GM12878 (cell line): ENCODE results near the gene PTPRN2. TPM values are rescaled to one million over a fixed set of nuclear protein-coding genes. Genes with fewer than 3 reads are reported as not detected.

ENCODE experiments used
- ATAC-seq: fragments of 200-7000 bp; cut with Tn5 transposase; 3 replicates; pipeline ENCODE4 v1.9.1; 2020; ENCODE audit warnings: mild to moderate bottlenecking, moderate library complexity
- BruUV-seq: library from RNA; stranded (reverse); fragments of 400-500 nt; replicated peaks from 2 replicates; lab custom pipeline; 2021; lab: Mats Ljungman, UMichigan
- CTCF ChIA-PET: fragments of 300-600 bp; sonication (Branson Sonifier 250); formaldehyde crosslinking; extraction: SDS; loops from one replicate; lab custom pipeline; 2021; ENCODE audit warnings: inconsistent platforms; lab: Yijun Ruan, JAX
- POLR2A ChIA-PET: fragments of 350-600 bp; formaldehyde crosslinking; extraction: SDS; loops from one replicate; lab custom pipeline; 2021; ENCODE audit warnings: inconsistent platforms; lab: Charles Lee
- RAD21 ChIA-PET: fragments of 300-600 bp; sonication (Branson Sonifier 250); formaldehyde crosslinking; loops from one replicate; lab custom pipeline; 2023; ENCODE audit warnings: antibody characterized with exemption; ENCODE audit not compliant: unreplicated experiment; lab: Charles Lee
- SMC1A ChIA-PET: fragments of 300-600 bp; sonication (Branson Sonifier 250); formaldehyde crosslinking; loops from one replicate; lab custom pipeline; 2023; ENCODE audit not compliant: unreplicated experiment, uncharacterized antibody; lab: Charles Lee
- DNase-seq: peaks from one replicate; pipeline ENCODE4 v3.0.0-alpha.2; 2011; ENCODE audit warnings: low read depth, low spot score
- FAIRE-seq: peaks from 3 replicates; lab custom pipeline; 2011; peaks lifted over from hg19 to GRCh38; lab: Jason Lieb, UNC
- H2AFZ ChIP-seq: 2 replicates; pipeline ENCODE4 v1.6.0; 2011; ENCODE audit warnings: low read depth, low read length, control low read depth; ENCODE audit not compliant: control insufficient read depth
- H3K27ac ChIP-seq: 2 replicates; pipeline ENCODE4 v1.5.1; 2011; ENCODE audit warnings: control low read depth; ENCODE audit not compliant: control insufficient read depth, insufficient read depth
- H3K27me3 ChIP-seq, 2 experiments: replicated peaks in 1 of 2; 2 replicates each; pipeline versions ENCODE4 v1.6.0 to v1.6.1; 2011; ENCODE audit warnings: low read length in 1 of 2; ENCODE audit not compliant: control insufficient read depth in 2 of 2, insufficient read depth in 2 of 2
- H3K36me3 ChIP-seq, 2 experiments: 2 replicates each; pipeline ENCODE4 v1.5.1; 2011; ENCODE audit warnings: low read length in 1 of 2; ENCODE audit not compliant: control insufficient read depth in 2 of 2, insufficient read depth in 2 of 2
- H3K4me1 ChIP-seq: 2 replicates; pipeline ENCODE4 v1.6.1; 2011; ENCODE audit warnings: mild to moderate bottlenecking, low read length, moderate library complexity, mixed read lengths; ENCODE audit not compliant: control insufficient read depth, insufficient read depth
- H3K4me2 ChIP-seq: 2 replicates; pipeline ENCODE4 v1.6.0; 2011; ENCODE audit warnings: control low read depth; ENCODE audit not compliant: control insufficient read depth, insufficient read depth
- H3K4me3 ChIP-seq: fragments of 200-600 bp; sonication (generic); 2 replicates; pipeline ENCODE4 v1.5.1; 2016
- H3K79me2 ChIP-seq: 2 replicates; pipeline ENCODE4 v1.6.0; 2011; ENCODE audit warnings: low read length; ENCODE audit not compliant: control insufficient read depth, insufficient read depth
- H3K9ac ChIP-seq: 2 replicates; pipeline ENCODE4 v1.8.0; 2011; ENCODE audit warnings: low read length, control low read depth, mixed read lengths; ENCODE audit not compliant: control insufficient read depth, insufficient read depth
- H3K9me3 ChIP-seq: replicated peaks from 3 replicates; pipeline ENCODE4 v1.5.1; 2011; ENCODE audit warnings: mild to moderate bottlenecking, low read length; ENCODE audit not compliant: control insufficient read depth, insufficient read depth
- H4K20me1 ChIP-seq: 2 replicates; pipeline ENCODE4 v1.6.0; 2011; ENCODE audit not compliant: control insufficient read depth, insufficient read depth
- ASH2L ChIP-seq: fragments of 300-600, 200-600 bp; sonication (generic); IDR thresholded peaks from 2 replicates; pipeline ENCODE4 v1.6.1; 2017; ENCODE audit warnings: low read depth, mild to moderate bottlenecking, borderline replicate concordance
- CBX5 ChIP-seq: sonication (generic); IDR thresholded peaks from 2 replicates; pipeline ENCODE4 v1.6.1; 2016; ENCODE audit warnings: low read depth, moderate library complexity, mild to moderate bottlenecking, inconsistent platforms
- EP300 ChIP-seq, 2 experiments: fragments of 150-350 bp in 1 of 2; IDR thresholded peaks; 2 replicates each; pipeline ENCODE4 v1.6.1; 2011 to 2012; ENCODE audit warnings: low read depth in 2 of 2, low read length in 2 of 2, borderline replicate concordance in 1 of 2, improper control_type of control experiment in 1 of 2, inconsistent platforms in 1 of 2; ENCODE audit not compliant: control insufficient read depth in 1 of 2
- ETV6 ChIP-seq, 2 experiments: fragments of 450-650 bp in 1 of 2; IDR thresholded peaks in 1 of 2; conservative IDR thresholded peaks in 1 of 2; 2 replicates each; pipeline ENCODE4 v1.6.1; 2014; ENCODE audit warnings: antibody characterized with exemption in 1 of 2, borderline replicate concordance in 1 of 2, low read depth in 1 of 2, mild to moderate bottlenecking in 1 of 2, moderate library complexity in 1 of 2
- LARP7 ChIP-seq: fragments of 450-650 bp; IDR thresholded peaks from 2 replicates; pipeline ENCODE4 v1.6.1; 2017; ENCODE audit warnings: mild to moderate bottlenecking
- MTA2 ChIP-seq: fragments of 450-650 bp; IDR thresholded peaks from 2 replicates; pipeline ENCODE4 v1.6.1; 2016; ENCODE audit warnings: low read depth, mild to moderate bottlenecking, moderate library complexity
- NFYB ChIP-seq: IDR thresholded peaks from 2 replicates; pipeline ENCODE4 v1.6.1; 2011; ENCODE audit warnings: low read depth, mild to moderate bottlenecking, low read length, improper control_type of control experiment, moderate library complexity; ENCODE audit not compliant: insufficient read depth
- PML ChIP-seq: IDR thresholded peaks from 2 replicates; pipeline ENCODE4 v1.6.1; 2012; ENCODE audit warnings: low read length, inconsistent platforms
- SMC3 ChIP-seq: IDR thresholded peaks from 2 replicates; pipeline ENCODE4 v1.6.1; 2011; ENCODE audit warnings: low read length, improper control_type of control experiment, borderline replicate concordance
- ZBED1 ChIP-seq: IDR thresholded peaks from 2 replicates; pipeline ENCODE4 v1.6.1; 2016; ENCODE audit warnings: borderline replicate concordance
- WGBS: methylation state at CpG from one replicate; pipeline ENCODE4 v1.1.6; 2016; ENCODE audit warnings: low lambda C conversion rate; ENCODE audit not compliant: insufficient replicate concordance, insufficient coverage; ENCODE audit errors: missing lambda C conversion rate; 5-methylcytosine and 5-hydroxymethylcytosine counted together
- in situ Hi-C: fragments of 300-500 bp; cut with MboI; formaldehyde crosslinking; loops from 9 replicates; pipeline ENCODE4 v1.14.3; 2018; ENCODE audit warnings: mixed read lengths
- intact Hi-C: fragments of 100-400 bp; cut with micrococcal nuclease; formaldehyde crosslinking; loops from one replicate; pipeline ENCODE4 v1.14.2; 2022; ENCODE audit not compliant: unreplicated experiment
- polyA plus RNA-seq, 11 experiments: library from polyadenylated mRNA; depleted of rRNA in 4 of 11; unstranded in 6 of 11; stranded (reverse) in 5 of 11; fragments of >200 nt; fragmentation: Nextera tagmentation in 4 of 11; fragmentation: Illumina TruSeq in 1 of 11; extraction: Ambion mirVana in 4 of 11; extraction: Trizol in 1 of 11; gene quantifications; 1 replicate in 1 of 11; 2 replicates in 10 of 11; pipeline versions ENCODE4 v1.2.1 to v1.2.3, GENCODE V29; 2011 to 2016; ENCODE audit warnings: inconsistent platforms in 2 of 11, missing spikeins in 2 of 11, low read depth in 1 of 11
- total RNA-seq, 4 experiments: library from RNA; depleted of rRNA in 3 of 4; stranded (reverse); fragments of >200 nt in 3 of 4; fragmentation: Illumina TruSeq in 1 of 4; extraction: Trizol in 1 of 4; gene quantifications; 2 replicates each; pipeline versions ENCODE4 v1.2.1 to v1.2.3, GENCODE V29; 2013 to 2021
- TF ChIP-seq, protein P1 (sequence below): IDR thresholded peaks from 2 replicates; pipeline ENCODE4 v1.6.1; 2011; ENCODE audit warnings: low read depth, mild to moderate bottlenecking, low read length, moderate library complexity, borderline replicate concordance; ENCODE audit errors: extremely low read depth
- TF ChIP-seq, protein P2 (sequence below): fragments of 450-650 bp; IDR thresholded peaks from 2 replicates; pipeline ENCODE4 v1.6.1; 2017; ENCODE audit warnings: borderline replicate concordance
- TF ChIP-seq, protein P3 (sequence below): fragments of 450-650 bp; formaldehyde crosslinking; IDR thresholded peaks from 2 replicates; pipeline ENCODE4 v1.4.0; 2022; ENCODE audit warnings: mild to moderate bottlenecking, moderate library complexity

Gene PTPRN2
- total and polyA plus RNA-seq, 10 of the 15 experiments (the other 5 are each of a cell fraction or from before 2014, with no cell fraction given) = 5.4 TPM; not detected in 9

DNA sequence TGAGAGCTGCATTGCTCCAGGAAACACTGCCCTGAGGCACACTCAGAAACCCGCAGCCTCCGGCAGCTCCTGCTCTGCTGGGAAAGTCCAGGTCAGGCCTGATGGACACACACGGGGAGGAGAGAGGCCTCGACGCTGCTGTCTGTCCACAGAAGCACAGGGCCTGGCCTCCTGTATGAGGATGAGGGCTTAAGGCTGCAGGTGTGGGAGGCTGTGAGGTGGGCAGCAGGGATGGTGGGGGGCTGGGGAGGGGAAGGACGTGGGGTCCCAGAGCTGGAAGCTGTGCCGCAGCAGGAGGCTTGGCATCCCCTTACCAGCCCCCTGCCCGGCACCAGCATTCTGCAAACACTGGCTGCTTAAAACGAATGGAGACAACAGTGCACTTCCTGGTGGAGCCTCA is 1064.7 kb downstream of the PTPRN2 start:
- ChIA-PET SMC1A (no interaction called here), POLR2A (no interaction called here), RAD21 (no interaction called here), CTCF (no interaction called here)
- intact Hi-C loops (no loop called here), in situ Hi-C loops (no loop called here)
- 46% methylated on average over 9 of the region's 9 CpGs for WGBS
- Histone ChIP-seq H3K4me1 (no peaks in the 10 kb centered on the region), H3K27me3 (no peaks in the 10 kb centered on the region), H3K36me3 (no peaks in the 10 kb centered on the region), H2AFZ (no peak overlapping the region), H3K27ac (no peak overlapping the region), H3K4me2 (no peak overlapping the region), H4K20me1 (no peaks in the 10 kb centered on the region), H3K79me2 (no peaks in the 10 kb centered on the region), H3K9me3 (no peaks in the 10 kb centered on the region; the same call in 2 of the 3 replicates), H3K9ac (no peak overlapping the region), H3K4me3 (no peak overlapping the region)
- BruUV-seq = no TSS peak
- DNase-seq (no peak), FAIRE-seq (no peak), ATAC-seq (no peak)
- TF ChIP-seq, protein P1, sequence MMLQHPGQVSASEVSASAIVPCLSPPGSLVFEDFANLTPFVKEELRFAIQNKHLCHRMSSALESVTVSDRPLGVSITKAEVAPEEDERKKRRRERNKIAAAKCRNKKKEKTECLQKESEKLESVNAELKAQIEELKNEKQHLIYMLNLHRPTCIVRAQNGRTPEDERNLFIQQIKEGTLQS = no peak
- TF ChIP-seq PML = no peak
- TF ChIP-seq ETV6 (conservative IDR thresholded peaks at IDR 0.05 in 1 of 2, IDR thresholded peaks at IDR 0.05 in 1 of 2; ENCODE audit: borderline replicate concordance in 1 of 2, low read depth in 1 of 2) = no peak
- TF ChIP-seq ASH2L = no peak
- TF ChIP-seq NFYB = no peak
- no peak for TF ChIP-seq LARP7
- no peak for TF ChIP-seq ZBED1
- TF ChIP-seq CBX5 = no peak

DNA sequence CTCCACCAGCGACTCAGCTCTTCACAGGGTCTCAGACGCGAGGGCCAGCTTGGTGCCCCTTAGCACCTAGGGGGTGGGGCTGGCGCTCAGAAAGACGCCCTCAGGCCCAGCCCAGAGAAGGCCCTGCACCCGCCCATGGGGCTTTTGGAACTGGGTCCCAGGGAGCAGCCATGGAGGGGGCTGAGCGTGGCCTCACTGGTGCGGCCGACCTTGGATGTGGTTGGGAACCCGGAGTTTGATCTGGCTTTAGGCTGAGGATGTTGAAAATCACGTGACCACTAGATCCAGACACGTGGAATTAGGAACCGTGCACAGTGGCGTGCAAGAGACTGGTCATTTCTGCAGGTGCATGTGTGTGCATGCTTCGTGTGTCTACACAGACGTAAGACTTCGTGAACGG is 1065.4 kb downstream of the PTPRN2 start:
- ATAC-seq = no peak
- Histone ChIP-seq H3K27ac (no peak overlapping the region), H3K79me2 (no peaks in the 10 kb centered on the region), H3K36me3 (no peaks in the 10 kb centered on the region), H2AFZ (no peak overlapping the region), H3K27me3 (no peaks in the 10 kb centered on the region), H3K4me3 (no peak overlapping the region), H3K9me3 (no peaks in the 10 kb centered on the region; the same call in 2 of the 3 replicates), H3K4me2 (no peak overlapping the region), H3K9ac (no peak overlapping the region), H3K4me1 (no peaks in the 10 kb centered on the region), H4K20me1 (no peaks in the 10 kb centered on the region)
- FAIRE-seq = no peak
- BruUV-seq = no TSS peak
- CTCF ChIA-PET = no interaction called here
- DNase-seq = no peak
- 59% methylated on average over 18 of the region's 18 CpGs for WGBS
- POLR2A ChIA-PET = no interaction called here
- RAD21 ChIA-PET = no interaction called here
- in situ Hi-C loops (no loop called here), intact Hi-C loops (no loop called here)
- SMC1A ChIA-PET = no interaction called here
- no peak for TF ChIP-seq MTA2
- TF ChIP-seq, protein P2, sequence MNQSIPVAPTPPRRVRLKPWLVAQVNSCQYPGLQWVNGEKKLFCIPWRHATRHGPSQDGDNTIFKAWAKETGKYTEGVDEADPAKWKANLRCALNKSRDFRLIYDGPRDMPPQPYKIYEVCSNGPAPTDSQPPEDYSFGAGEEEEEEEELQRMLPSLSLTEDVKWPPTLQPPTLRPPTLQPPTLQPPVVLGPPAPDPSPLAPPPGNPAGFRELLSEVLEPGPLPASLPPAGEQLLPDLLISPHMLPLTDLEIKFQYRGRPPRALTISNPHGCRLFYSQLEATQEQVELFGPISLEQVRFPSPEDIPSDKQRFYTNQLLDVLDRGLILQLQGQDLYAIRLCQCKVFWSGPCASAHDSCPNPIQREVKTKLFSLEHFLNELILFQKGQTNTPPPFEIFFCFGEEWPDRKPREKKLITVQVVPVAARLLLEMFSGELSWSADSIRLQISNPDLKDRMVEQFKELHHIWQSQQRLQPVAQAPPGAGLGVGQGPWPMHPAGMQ = no peak
- no peak for TF ChIP-seq SMC3
- TF ChIP-seq EP300 (IDR thresholded peaks at IDR 0.05; ENCODE audit: borderline replicate concordance in 1 of 2, control insufficient read depth in 1 of 2, low read depth in 2 of 2, low read length in 2 of 2) = no peak
- TF ChIP-seq, protein P3, sequence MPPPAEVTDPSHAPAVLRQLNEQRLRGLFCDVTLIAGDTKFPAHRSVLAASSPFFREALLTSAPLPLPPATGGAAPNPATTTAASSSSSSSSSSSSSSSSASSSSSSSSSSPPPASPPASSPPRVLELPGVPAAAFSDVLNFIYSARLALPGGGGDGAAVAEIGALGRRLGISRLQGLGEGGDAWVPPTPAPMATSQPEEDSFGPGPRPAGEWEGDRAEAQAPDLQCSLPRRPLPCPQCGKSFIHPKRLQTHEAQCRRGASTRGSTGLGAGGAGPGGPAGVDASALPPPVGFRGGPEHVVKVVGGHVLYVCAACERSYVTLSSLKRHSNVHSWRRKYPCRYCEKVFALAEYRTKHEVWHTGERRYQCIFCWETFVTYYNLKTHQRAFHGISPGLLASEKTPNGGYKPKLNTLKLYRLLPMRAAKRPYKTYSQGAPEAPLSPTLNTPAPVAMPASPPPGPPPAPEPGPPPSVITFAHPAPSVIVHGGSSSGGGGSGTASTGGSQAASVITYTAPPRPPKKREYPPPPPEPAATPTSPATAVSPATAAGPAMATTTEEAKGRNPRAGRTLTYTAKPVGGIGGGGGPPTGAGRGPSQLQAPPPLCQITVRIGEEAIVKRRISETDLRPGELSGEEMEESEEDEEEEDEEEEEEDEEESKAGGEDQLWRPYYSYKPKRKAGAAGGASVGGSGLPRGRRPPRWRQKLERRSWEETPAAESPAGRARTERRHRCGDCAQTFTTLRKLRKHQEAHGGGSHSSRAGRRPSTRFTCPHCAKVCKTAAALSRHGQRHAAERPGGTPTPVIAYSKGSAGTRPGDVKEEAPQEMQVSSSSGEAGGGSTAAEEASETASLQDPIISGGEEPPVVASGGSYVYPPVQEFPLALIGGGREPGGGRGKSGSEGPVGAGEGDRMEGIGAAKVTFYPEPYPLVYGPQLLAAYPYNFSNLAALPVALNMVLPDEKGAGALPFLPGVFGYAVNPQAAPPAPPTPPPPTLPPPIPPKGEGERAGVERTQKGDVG (CRISPR knock-in tag) = no peak
